H1 (cell line): Measurements from ENCODE around the gene TDRKH. TPM values are rescaled to one million over a fixed set of nuclear protein-coding genes. Genes with fewer than 3 reads are reported as not detected.

Source experiments
- ASH2L ChIP-seq: fragments of 200-600, 300-600 bp; sonication (generic); IDR thresholded peaks from one replicate; pipeline ENCODE4 v1.7.1; 2017; ENCODE audit warnings: low read length
- BCL11A ChIP-seq, 2 experiments: IDR thresholded peaks; one replicate each; pipeline ENCODE4 v1.6.1; 2011; ENCODE audit warnings: low read depth in 2 of 2, low read length in 2 of 2, mild to moderate bottlenecking in 2 of 2
- CHD2 ChIP-seq: IDR thresholded peaks from 2 replicates; pipeline ENCODE4 v1.6.1; 2012; ENCODE audit warnings: low read length, improper control_type of control experiment
- CTCF ChIP-seq, 3 experiments: IDR thresholded peaks; 1 replicate in 2 of 3; 2 replicates in 1 of 3; pipeline versions ENCODE4 v1.5.1 to v1.6.1; 2011; ENCODE audit warnings: low read length in 3 of 3, mild to moderate bottlenecking in 3 of 3, inconsistent platforms in 2 of 3, low read depth in 1 of 3, moderate library complexity in 1 of 3; ENCODE audit not compliant: insufficient read depth in 1 of 3; ENCODE audit errors: control extremely low read depth in 1 of 3
- EGR1 ChIP-seq: IDR thresholded peaks from 2 replicates; pipeline ENCODE4 v1.6.1; 2011; ENCODE audit warnings: low read depth, low read length, borderline replicate concordance
- EZH2 ChIP-seq: fragments of 200-600 bp; sonication (generic); IDR thresholded peaks from 2 replicates; pipeline ENCODE4 v1.7.1; 2012; ENCODE audit warnings: low read depth, mild to moderate bottlenecking, moderate library complexity, low read length, inconsistent platforms; ENCODE audit not compliant: severe bottlenecking
- GTF2F1 ChIP-seq: IDR thresholded peaks from 2 replicates; pipeline ENCODE4 v1.6.1; 2012; ENCODE audit warnings: low read depth, low read length, improper control_type of control experiment, borderline replicate concordance
- RFX5 ChIP-seq: IDR thresholded peaks from 2 replicates; pipeline ENCODE4 v1.6.1; 2011; ENCODE audit warnings: low read depth, low read length, improper control_type of control experiment, borderline replicate concordance
- SAP30 ChIP-seq: fragments of 300-600 bp; sonication (generic); IDR thresholded peaks from 2 replicates; pipeline ENCODE4 v1.7.1; 2012; ENCODE audit warnings: low read length, moderate library complexity, mild to moderate bottlenecking, inconsistent platforms; ENCODE audit not compliant: insufficient read depth, insufficient replicate concordance
- SIX5 ChIP-seq: IDR thresholded peaks from 2 replicates; pipeline ENCODE4 v1.6.1; 2011; ENCODE audit warnings: mild to moderate bottlenecking, low read depth, low read length
- SP1 ChIP-seq: IDR thresholded peaks from 2 replicates; pipeline ENCODE4 v1.6.1; 2011; ENCODE audit warnings: low read depth, low read length
- SP2 ChIP-seq: IDR thresholded peaks from 2 replicates; pipeline ENCODE4 v1.6.1; 2012; ENCODE audit warnings: mild to moderate bottlenecking, low read length, inconsistent platforms
- polyA plus RNA-seq, 7 experiments: library from polyadenylated mRNA; depleted of rRNA in 3 of 7; stranded (reverse) in 5 of 7; unstranded in 2 of 7; fragments of >200 nt in 5 of 7; fragments of 200-250 nt in 2 of 7; gene quantifications; 1 replicate in 5 of 7; 2 replicates in 1 of 7; 4 replicates in 1 of 7; pipeline versions ENCODE4 v1.2.1 to v1.2.3, GENCODE V29; 2011 to 2013; ENCODE audit warnings: missing spikeins in 2 of 7, mixed read lengths in 2 of 7
- total RNA-seq: library from RNA; stranded (reverse); fragmentation: NEBNext Ultra II Directional; extraction: Animal tissue kit (Norgen Biotek cat#: 25700); gene quantifications from 2 replicates; pipeline ENCODE4 v1.2.1, GENCODE V29; 2021

TDRKH gene
- total and polyA plus RNA-seq, 2 of the 8 experiments (the other 6 are each of a cell fraction or from before 2014, with no cell fraction given) = 9.9 to 26.1 TPM

GRCh38 chr1:151790071-151790939 is at the start of gene TDRKH (continued):
- TF ChIP-seq ASH2L = peak; percentile 67
- TF ChIP-seq SAP30 = peak; percentile 89
- TF ChIP-seq EZH2 = no peak
- TF ChIP-seq SIX5 = no peak
- peak; percentile 83 for TF ChIP-seq SP2
- TF ChIP-seq CHD2 = peak; percentile 91
- TF ChIP-seq CTCF (IDR thresholded peaks at IDR 0.05; ENCODE audit: control extremely low read depth in 1 of 3, insufficient read depth in 1 of 3, low read depth in 1 of 3, low read length in 3 of 3) = peak; percentile 34 to 56 (median 38)
- TF ChIP-seq GTF2F1 = peak; percentile 61; the same call in 1 of the 2 replicates
- peak; percentile 87; the same call in 1 of the 2 replicates for TF ChIP-seq EGR1
- TF ChIP-seq SP1 = peak; percentile 99
- TF ChIP-seq RFX5 = no peak
- TF ChIP-seq BCL11A (IDR thresholded peaks at IDR 0.05; ENCODE audit: low read depth in 2 of 2, low read length in 2 of 2) = no peak
